Ovary (tissue), 9 donors: ENCODE results near the gene NAA35. TPM values are rescaled to one million over a fixed set of nuclear protein-coding genes. Genes with fewer than 3 reads are reported as not detected.

Experiments
- DNase-seq, 5 donors: peaks; one replicate each; pipeline ENCODE4 v3.0.0-alpha.2; 2019 to 2020
- H3K27ac ChIP-seq, 2 donors: fragments of 200-600 bp; one replicate each; pipeline versions ENCODE4 v1.5.1 to v1.8.0; 2019 to 2022
- H3K27me3 ChIP-seq: fragments of 200-600 bp; one replicate; pipeline ENCODE4 v1.8.0; 2022
- H3K36me3 ChIP-seq: fragments of 200-600 bp; sonication (generic); one replicate; pipeline ENCODE4 v1.5.1; 2019
- H3K4me1 ChIP-seq: one replicate; pipeline ENCODE4 v1.8.1; 2013; ENCODE audit warnings: mild to moderate bottlenecking, moderate library complexity; ENCODE audit not compliant: insufficient read depth
- H3K4me3 ChIP-seq: fragments of 200-600 bp; sonication (generic); one replicate; pipeline ENCODE4 v1.5.1; 2017
- H3K9me3 ChIP-seq, 2 donors: fragments of 200-600 bp in 1 of 2; sonication (generic) in 1 of 2; one replicate each; pipeline versions ENCODE4 v1.5.1 to v1.8.1; 2013 to 2019; ENCODE audit warnings: mild to moderate bottlenecking in 1 of 2, moderate library complexity in 1 of 2
- EP300 ChIP-seq: sonication (generic); formaldehyde crosslinking; IDR thresholded peaks from one replicate; pipeline ENCODE4 v1.6.1; 2017; ENCODE audit warnings: antibody characterized with exemption
- POLR2A ChIP-seq: fragments of 450-650 bp; IDR thresholded peaks from one replicate; pipeline ENCODE4 v1.6.1; 2017; ENCODE audit warnings: antibody characterized with exemption, mild to moderate bottlenecking, moderate library complexity
- WGBS, 3 donors: extraction: QIAGEN DNeasy Blood & Tissue Kit in 1 of 3; methylation state at CpG; one replicate each; pipeline versions ENCODE4 v1.1.5 to v1.1.7; 2013 to 2017; 5-methylcytosine and 5-hydroxymethylcytosine counted together
- intact Hi-C, 4 donors: fragments of 100-400 bp; cut with DNase I; formaldehyde crosslinking; loops; one replicate each; pipeline versions ENCODE4 v1.11.0 to v1.15.1; 2022 to 2023
- polyA plus RNA-seq, 2 donors: library from polyadenylated mRNA; stranded (reverse); fragments of 200-250 nt in 1 of 2; fragments of 350-450 nt in 1 of 2; fragmentation: Illumina TruSeq in 1 of 2; extraction: RNeasy Lipid Tissue Mini Kit (QIAGEN cat#74804) in 1 of 2; gene quantifications; one replicate each; pipeline ENCODE4 v1.2.3, GENCODE V29; 2013 to 2014
- total RNA-seq, 7 donors: library from RNA; depleted of rRNA in 2 of 7; stranded (reverse); fragments of >200 nt in 2 of 7; fragmentation: NEBNext Ultra II Directional in 3 of 7; extraction: Animal tissue kit (Norgen Biotek cat#: 25700) in 3 of 7; gene quantifications; one replicate each; pipeline versions ENCODE4 v1.1.0 to v1.2.4, GENCODE V29; 2016 to 2023
- TF ChIP-seq, protein P1 (sequence below), 3 donors: fragments of 450-650 bp in 2 of 3; fragments of 200-600 bp in 1 of 3; IDR thresholded peaks; one replicate each; pipeline versions ENCODE4 v1.5.1 to v1.8.0; 2016 to 2022; ENCODE audit warnings: antibody characterized with exemption in 3 of 3, mild to moderate bottlenecking in 1 of 3
- donor health status: DM: no; HTN: no; CAD: no; lungs with moderate emphysema.
- donor health status: DM: no; HTN: no; CAD: no.
- donor health status: Bipolar disorder and iron deficiency.
- donor health status: DM: yes; HTN: yes; CAD: no.
- donor health status: DM: no; HTN: no; CAD: no.
- donor health status: DM: yes; HTN: yes; CAD: no.

The NAA35 gene
- total and polyA plus RNA-seq, 9 donors, result 10.6 to 25.5 (median 18.4) TPM

DNA sequence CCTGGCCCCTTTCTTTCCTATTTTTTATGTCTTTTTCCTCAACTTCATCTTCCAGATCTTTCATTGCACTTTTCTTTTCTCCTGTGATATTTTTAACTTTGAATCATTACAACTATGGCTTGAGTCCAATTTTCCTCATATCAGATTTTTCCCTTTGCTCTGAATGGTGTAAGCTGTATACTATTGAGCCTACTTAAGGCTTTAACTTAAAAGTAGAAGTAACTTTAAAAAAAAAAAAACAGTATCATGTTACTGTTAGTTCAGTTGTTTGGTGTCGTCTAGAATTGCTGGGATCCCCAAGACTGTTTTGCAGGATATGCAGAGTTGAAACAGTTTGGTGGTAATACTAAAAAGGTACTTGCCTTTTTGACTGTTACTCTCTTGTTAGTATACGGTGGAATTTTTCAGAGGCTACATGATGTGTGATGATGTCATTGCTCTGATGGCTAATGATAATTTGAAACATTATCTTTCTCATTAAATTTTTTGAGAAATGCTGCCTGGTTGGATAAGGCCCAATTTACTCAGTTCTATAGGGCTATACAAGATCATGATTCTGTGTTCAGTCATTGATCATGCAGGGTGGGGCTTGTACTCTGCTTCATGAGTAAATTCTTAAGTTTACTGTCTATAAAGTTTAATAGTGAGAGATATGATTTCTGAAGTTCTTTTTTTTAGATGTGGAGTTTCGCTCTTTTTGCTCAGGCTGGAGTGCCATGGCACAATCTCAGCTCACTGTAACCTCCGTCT lies 8.8 kb downstream of the NAA35 start:
- Histone ChIP-seq H3K27ac (no peak overlapping the region), H3K4me3 (no peak overlapping the region), H3K27me3 (no peaks in the 10 kb centered on the region), H3K4me1 (no peaks in the 10 kb centered on the region), H3K36me3 (no peaks in the 10 kb centered on the region), H3K9me3 (no peaks in the 10 kb centered on the region)
- intact Hi-C loops, result no loop called here
- TF ChIP-seq, protein P1, sequence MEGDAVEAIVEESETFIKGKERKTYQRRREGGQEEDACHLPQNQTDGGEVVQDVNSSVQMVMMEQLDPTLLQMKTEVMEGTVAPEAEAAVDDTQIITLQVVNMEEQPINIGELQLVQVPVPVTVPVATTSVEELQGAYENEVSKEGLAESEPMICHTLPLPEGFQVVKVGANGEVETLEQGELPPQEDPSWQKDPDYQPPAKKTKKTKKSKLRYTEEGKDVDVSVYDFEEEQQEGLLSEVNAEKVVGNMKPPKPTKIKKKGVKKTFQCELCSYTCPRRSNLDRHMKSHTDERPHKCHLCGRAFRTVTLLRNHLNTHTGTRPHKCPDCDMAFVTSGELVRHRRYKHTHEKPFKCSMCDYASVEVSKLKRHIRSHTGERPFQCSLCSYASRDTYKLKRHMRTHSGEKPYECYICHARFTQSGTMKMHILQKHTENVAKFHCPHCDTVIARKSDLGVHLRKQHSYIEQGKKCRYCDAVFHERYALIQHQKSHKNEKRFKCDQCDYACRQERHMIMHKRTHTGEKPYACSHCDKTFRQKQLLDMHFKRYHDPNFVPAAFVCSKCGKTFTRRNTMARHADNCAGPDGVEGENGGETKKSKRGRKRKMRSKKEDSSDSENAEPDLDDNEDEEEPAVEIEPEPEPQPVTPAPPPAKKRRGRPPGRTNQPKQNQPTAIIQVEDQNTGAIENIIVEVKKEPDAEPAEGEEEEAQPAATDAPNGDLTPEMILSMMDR (IDR thresholded peaks at IDR 0.05), result no peak
- TF ChIP-seq POLR2A, result no peak
- no peak for TF ChIP-seq EP300
- no peak for DNase-seq
- WGBS, 3 donors, result 77 to 79% (median 78%) methylated on average over 4 of the region's 4 CpGs

DNA sequence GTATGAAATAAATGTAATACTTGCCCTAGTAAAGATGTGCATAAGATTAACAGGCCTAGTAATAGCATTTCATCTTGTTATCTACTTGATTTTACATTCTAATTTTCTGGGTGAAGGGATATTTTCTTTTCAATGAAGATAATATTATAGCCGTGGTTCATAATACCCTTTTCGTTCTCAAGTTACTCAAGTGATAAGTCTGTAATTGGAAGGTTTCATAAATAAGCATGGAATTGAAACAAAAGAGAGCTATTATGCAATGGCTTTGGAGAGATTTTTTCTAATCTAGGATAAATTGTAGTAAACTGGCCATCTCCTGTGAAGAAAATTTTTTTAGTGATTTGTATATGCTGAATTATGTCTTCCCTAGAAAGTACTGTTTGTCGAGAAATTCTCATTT lies 19.0 kb downstream of the NAA35 start:
- H3K4me1 ChIP-seq, result no peaks in the 10 kb centered on the region
- no peak overlapping the region for H3K27ac ChIP-seq
- H3K36me3 ChIP-seq, result no peaks in the 10 kb centered on the region
- no peaks in the 10 kb centered on the region for H3K27me3 ChIP-seq
- intact Hi-C loops, result no loop called here
- no peak for DNase-seq
- no peaks in the 10 kb centered on the region for H3K9me3 ChIP-seq
- H3K4me3 ChIP-seq, result no peak overlapping the region
- TF ChIP-seq, protein P1 (IDR thresholded peaks at IDR 0.05), result no peak
- no peak for TF ChIP-seq EP300
- TF ChIP-seq POLR2A, result no peak
- WGBS, 3 donors, result 56 to 65% (median 65%) methylated on average over 3 of the region's 3 CpGs

DNA sequence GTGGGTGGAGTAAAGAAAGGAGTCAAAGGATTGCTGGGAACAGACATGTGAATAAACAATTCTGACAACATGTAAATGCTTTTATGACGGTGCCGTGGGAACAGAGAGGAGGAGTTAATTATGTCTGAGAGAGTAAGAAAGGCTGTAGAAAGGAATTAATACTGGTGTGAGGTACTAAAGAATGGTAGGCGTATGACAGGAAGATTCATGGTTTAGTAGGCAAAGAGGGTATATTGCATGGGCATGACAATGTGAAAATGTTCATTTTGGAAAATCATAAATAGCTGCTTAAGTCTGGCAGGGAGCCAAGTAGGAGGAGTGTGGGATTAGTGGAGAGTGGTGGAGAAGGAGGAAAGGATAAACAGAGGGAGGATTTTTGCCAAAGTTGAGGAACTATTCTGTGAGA lies 19.7 kb downstream of the NAA35 start:
- Histone ChIP-seq H3K36me3 (no peaks in the 10 kb centered on the region), H3K4me3 (no peak overlapping the region), H3K27ac (no peak overlapping the region), H3K27me3 (no peaks in the 10 kb centered on the region), H3K9me3 (no peaks in the 10 kb centered on the region), H3K4me1 (no peaks in the 10 kb centered on the region)
- TF ChIP-seq, protein P1 (IDR thresholded peaks at IDR 0.05), result no peak
- TF ChIP-seq POLR2A (no peak), EP300 (no peak)
- intact Hi-C loops, result no loop called here
- no peak for DNase-seq
- WGBS, 3 donors, result 54 to 67% (median 62%) methylated on average over 3 of the region's 3 CpGs

DNA sequence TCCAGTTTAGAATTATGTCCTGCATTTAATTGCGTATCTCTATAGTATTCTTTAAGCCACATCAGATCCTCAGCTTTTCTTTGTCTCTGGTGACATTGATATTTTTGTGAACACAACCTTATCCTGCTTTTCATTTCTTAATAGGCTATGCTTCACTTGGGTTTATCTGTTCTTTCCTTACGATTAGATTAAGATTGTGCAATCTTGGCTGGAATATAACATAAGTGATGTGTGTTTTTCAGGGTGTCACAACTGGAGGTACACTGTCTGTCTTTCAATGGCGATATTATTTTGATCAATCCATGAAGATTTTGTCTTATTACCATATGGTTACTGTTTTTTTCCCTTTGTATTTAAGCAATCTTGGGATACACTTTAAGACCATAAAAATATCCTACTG lies 23.6 kb downstream of the NAA35 start:
- Histone ChIP-seq H3K4me1 (no peaks in the 10 kb centered on the region), H3K9me3 (no peaks in the 10 kb centered on the region), H3K4me3 (no peak overlapping the region), H3K27me3 (no peaks in the 10 kb centered on the region), H3K36me3 (no peaks in the 10 kb centered on the region), H3K27ac (no peak overlapping the region)
- 92 to 96% (median 94%) methylated on average over 3 of the region's 3 CpGs for WGBS, 3 donors
- intact Hi-C loops, result no loop called here
- DNase-seq, result no peak
- TF ChIP-seq, protein P1 (IDR thresholded peaks at IDR 0.05), result no peak
